ENCODE data around the gene EPC1.
"Not testable (repeated sequence)": the region's sequence is repeated elsewhere in the genome, so short reads cannot be mapped to it uniquely, and the experiment has no call there.

The EPC1 gene

GRCh38 chr10:32279795-32280194, 67.2 kb downstream of the EPC1 start:
- DNase-seq (ENCODE audit: low read depth), result no peak

- no peak for DNase-seq (ENCODE audit: low read depth)
Observed at GRCh38 chr10:32273336-32273735, 73.6 kb downstream of the EPC1 start.

GRCh38 chr10:32271617-32272016, 75.3 kb downstream of the EPC1 start:
- no peak for DNase-seq (ENCODE audit: low read depth)

- no peak for DNase-seq (ENCODE audit: low read depth)
Observed at GRCh38 chr10:32269343-32270100, 77.4 kb downstream of the EPC1 start.

- DNase-seq (ENCODE audit: low read depth), result no peak
Observed at GRCh38 chr10:32268788-32269187, 78.2 kb downstream of the EPC1 start.

- no peak for DNase-seq (ENCODE audit: low read depth)
Observed at GRCh38 chr10:32266979-32267378, 80.0 kb downstream of the EPC1 start.

- DNase-seq (ENCODE audit: low read depth), result no peak
Observed at GRCh38 chr10:32266566-32266965, 80.4 kb downstream of the EPC1 start.

- no peak for DNase-seq (ENCODE audit: low read depth)
Observed at GRCh38 chr10:32265756-32266155, 81.2 kb downstream of the EPC1 start.

GRCh38 chr10:32263300-32263699, 83.7 kb downstream of the EPC1 start:
- no peak for DNase-seq (ENCODE audit: low read depth)

- no peak for DNase-seq (ENCODE audit: low read depth)
Observed at GRCh38 chr10:32259551-32259950, 87.4 kb downstream of the EPC1 start.

- peak; percentile 51 for DNase-seq (ENCODE audit: low read depth)
Observed at GRCh38 chr10:32256613-32257437, 90.1 kb downstream of the EPC1 start.

- DNase-seq (ENCODE audit: low read depth), result no peak
Observed at GRCh38 chr10:32253821-32254220, 93.1 kb downstream of the EPC1 start.

- no peak for DNase-seq (ENCODE audit: low read depth)
Observed at GRCh38 chr10:32253276-32253675, 93.7 kb downstream of the EPC1 start.

GRCh38 chr10:32250489-32250888, 96.5 kb downstream of the EPC1 start:
- not testable (repeated sequence) for DNase-seq (ENCODE audit: low read depth)

- DNase-seq (ENCODE audit: low read depth), result no peak
Observed at GRCh38 chr10:32246685-32247084, 100.3 kb downstream of the EPC1 start.

- DNase-seq (ENCODE audit: low read depth), result no peak
Observed at GRCh38 chr10:32245760-32246159, 101.2 kb downstream of the EPC1 start.

- DNase-seq (ENCODE audit: low read depth), result no peak
Observed at GRCh38 chr10:32244421-32245207, 102.3 kb downstream of the EPC1 start.

- DNase-seq (ENCODE audit: low read depth), result no peak
Observed at GRCh38 chr10:32244011-32244410, 102.9 kb downstream of the EPC1 start.

GRCh38 chr10:32241946-32242345, 105.0 kb downstream of the EPC1 start:
- no peak for DNase-seq (ENCODE audit: low read depth)

- no peak for DNase-seq (ENCODE audit: low read depth)
Observed at GRCh38 chr10:32240471-32240870, 106.5 kb downstream of the EPC1 start.

GRCh38 chr10:32239769-32240168, 107.2 kb downstream of the EPC1 start:
- no peak for DNase-seq (ENCODE audit: low read depth)

GRCh38 chr10:32237644-32238345, 109.2 kb downstream of the EPC1 start:
- no peak for DNase-seq (ENCODE audit: low read depth)

All from activated T-cell treated with anti-CD3 and anti-CD28 coated beads for 1 hour (primary cell).